ENCODE results near the gene CBX4. TPM values are rescaled to one million over a fixed set of nuclear protein-coding genes. Genes with fewer than 3 reads are reported as not detected.

The CBX4 gene
- total and polyA plus RNA-seq, 10 of the 15 experiments (the other 5 are each of a cell fraction or from before 2014, with no cell fraction given), result 0.69 to 24.6 (median 4.2) TPM

- TF ChIP-seq TCF7 (IDR thresholded peaks at IDR 0.05; ENCODE audit: borderline replicate concordance), result no peak
- TF ChIP-seq CBFB (IDR thresholded peaks at IDR 0.05; ENCODE audit: low read depth), result no peak
- TF ChIP-seq ZNF622 (IDR thresholded peaks at IDR 0.05), result no peak
- TF ChIP-seq SMARCA5 (IDR thresholded peaks at IDR 0.05), result 0 out of 2 replicates have a peak, but pooled peaks have one; percentile 41
- TF ChIP-seq ZNF217 (IDR thresholded peaks at IDR 0.05), result no peak
- peak; percentile 41 for TF ChIP-seq IKZF1 (conservative IDR thresholded peaks at IDR 0.05)
- TF ChIP-seq MTA3 (IDR thresholded peaks at IDR 0.05; ENCODE audit: borderline replicate concordance, low read length), result no peak
- TF ChIP-seq ZBED1 (IDR thresholded peaks at IDR 0.05; ENCODE audit: borderline replicate concordance), result no peak
- TF ChIP-seq IRF3 (IDR thresholded peaks at IDR 0.05), result no peak
- TF ChIP-seq MLLT1 (IDR thresholded peaks at IDR 0.05), result no peak
- TF ChIP-seq NFXL1 (IDR thresholded peaks at IDR 0.05; ENCODE audit: borderline replicate concordance), result no peak
- no peak for TF ChIP-seq KAT2A (conservative IDR thresholded peaks at IDR 0.05; ENCODE audit: control insufficient read depth, low read depth, low read length)
- TF ChIP-seq MXI1 (IDR thresholded peaks at IDR 0.05; ENCODE audit: low read depth, low read length), result no peak
- TF ChIP-seq CREM (IDR thresholded peaks at IDR 0.05; ENCODE audit: low read depth), result no peak
- no peak for TF ChIP-seq NR2C1 (IDR thresholded peaks at IDR 0.05)
- TF ChIP-seq ZNF592 (IDR thresholded peaks at IDR 0.05), result 0 out of 2 replicates have a peak, but pooled peaks have one; percentile 53
- no peak for TF ChIP-seq NRF1 (conservative IDR thresholded peaks at IDR 0.05; ENCODE audit: low read depth, low read length)
- TF ChIP-seq LARP7 (IDR thresholded peaks at IDR 0.05), result peak; percentile 69; the same call in 1 of the 2 replicates
- no peak for TF ChIP-seq WRNIP1 (IDR thresholded peaks at IDR 0.05; ENCODE audit: borderline replicate concordance, low read depth, low read length)
- no peak for TF ChIP-seq BACH1 (IDR thresholded peaks at IDR 0.05; ENCODE audit: borderline replicate concordance)
- no peak for TF ChIP-seq MTA2 (IDR thresholded peaks at IDR 0.05; ENCODE audit: low read depth)
- peak; percentile 29; the same call in 1 of the 2 replicates for TF ChIP-seq DPF2 (IDR thresholded peaks at IDR 0.05)
- TF ChIP-seq STAT1 (conservative IDR thresholded peaks at IDR 0.05), result no peak
- no peak for TF ChIP-seq EP300 (IDR thresholded peaks at IDR 0.05; ENCODE audit: borderline replicate concordance in 1 of 2, control insufficient read depth in 1 of 2, low read depth in 2 of 2, low read length in 2 of 2)
- TF ChIP-seq EGR1 (IDR thresholded peaks at IDR 0.05; ENCODE audit: borderline replicate concordance in 1 of 2, low read depth in 2 of 2, low read length in 2 of 2), result no peak
- no peak for TF ChIP-seq CBX3 (IDR thresholded peaks at IDR 0.05; ENCODE audit: borderline replicate concordance, low read depth)
Measured at GRCh38 chr17:79789943-79790804, 49.1 kb downstream of the CBX4 start (continued).
